COLO829 (cell line): Measurements from ENCODE around the gene SKP1.

Experiments used
- DNase-seq: peaks from one replicate; pipeline ENCODE4 v3.0.0; 2012; ENCODE audit warnings: low spot score

The SKP1 gene

DNA sequence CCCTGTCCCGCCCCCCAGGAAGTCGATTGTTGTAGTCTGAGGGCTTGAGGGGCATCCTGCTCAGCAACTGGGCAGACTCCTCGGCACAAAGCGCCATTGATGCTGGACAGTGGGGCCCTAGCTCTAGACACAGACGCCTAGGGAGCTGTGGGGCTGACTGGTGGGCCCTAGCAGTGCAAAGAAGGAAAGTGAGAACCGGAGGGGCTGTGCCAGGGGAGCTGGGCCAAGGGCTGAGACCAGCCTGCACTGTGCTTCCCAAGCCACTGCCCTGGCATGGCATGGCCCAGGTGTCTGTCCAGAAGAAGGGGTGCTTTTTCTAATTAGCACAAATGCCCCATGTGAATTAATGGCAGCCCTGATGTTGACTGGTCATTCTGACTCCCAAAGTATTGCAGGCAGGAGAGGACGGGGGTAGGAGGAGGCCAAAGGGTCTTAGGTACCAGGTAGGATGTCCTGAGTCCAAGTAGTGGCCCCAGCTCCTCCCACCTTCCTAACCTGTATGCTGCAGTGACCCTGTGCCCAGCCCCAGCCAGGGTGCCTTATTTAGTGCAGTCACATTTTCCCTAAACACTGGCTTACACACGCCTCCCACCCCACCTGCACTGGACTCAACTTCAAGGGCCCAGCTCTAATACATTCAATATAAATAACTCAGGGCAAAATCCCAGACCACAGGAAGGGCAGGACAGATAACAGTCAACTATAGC is 46.4 kb downstream of the SKP1 start:
- DNase-seq: no peak

DNA sequence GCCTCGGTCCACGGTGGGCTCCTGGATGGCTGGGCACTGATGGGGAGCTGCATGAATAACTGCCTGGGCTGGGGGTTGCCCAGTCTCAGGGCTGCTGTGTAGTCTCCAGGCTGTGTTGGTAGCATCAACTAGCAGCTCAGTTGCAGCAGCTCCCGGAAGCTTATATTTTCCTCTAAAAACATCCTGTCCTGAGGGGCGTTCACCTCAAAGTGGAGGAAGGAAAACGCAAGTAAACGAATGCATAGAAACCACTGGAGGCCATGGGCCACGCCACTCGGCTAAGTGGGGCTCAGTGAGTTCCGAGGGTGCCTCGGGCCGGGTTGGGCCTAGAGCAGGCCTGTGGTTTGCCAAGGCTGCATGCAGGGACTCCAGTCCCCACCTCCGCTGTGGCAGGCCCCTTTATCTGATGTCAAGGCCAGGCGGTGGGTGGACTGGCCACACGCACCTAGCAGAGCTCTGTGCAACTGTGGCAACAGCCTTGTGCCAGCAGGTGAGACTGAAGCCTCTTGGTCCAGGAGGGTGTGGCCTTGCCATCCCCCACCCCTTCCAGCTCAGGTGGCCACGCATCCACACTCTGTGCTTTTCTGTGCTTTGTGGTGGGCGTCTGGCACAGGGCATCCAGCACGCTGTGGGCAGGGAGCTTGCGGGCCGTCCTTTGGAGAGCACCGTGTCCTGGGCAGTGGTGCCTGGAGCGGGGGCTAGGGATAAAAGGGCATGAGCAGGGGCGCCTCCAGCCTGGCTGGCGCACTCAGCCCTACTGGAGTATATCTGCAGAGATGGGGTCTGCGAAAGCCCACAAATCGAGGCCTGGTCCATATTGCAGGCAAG is 47.1 kb downstream of the SKP1 start:
- no peak for DNase-seq

DNA sequence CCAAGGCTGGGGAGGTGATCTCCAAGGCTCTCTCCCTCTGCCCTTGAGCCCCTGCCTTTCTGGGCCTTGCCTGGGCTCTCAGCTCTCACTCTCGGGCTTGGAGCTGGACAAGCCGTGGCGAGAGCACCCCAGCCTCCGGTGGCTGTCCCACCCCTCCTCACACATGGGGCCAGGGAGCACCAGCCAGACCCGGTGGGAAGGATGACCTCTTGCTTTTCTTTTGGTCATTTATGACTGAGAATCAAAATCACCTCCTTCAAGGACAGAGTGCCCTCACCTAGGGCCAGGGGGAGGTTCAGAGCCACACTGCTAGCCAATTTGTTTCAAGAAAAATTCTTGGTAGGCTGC is 48.1 kb downstream of the SKP1 start:
- DNase-seq: no peak

- no peak for DNase-seq
These were observed 48.6 kb downstream of the SKP1 start for GRCh38 chr5:134127988-134128647.

GRCh38 chr5:134127376-134127861 is 49.3 kb downstream of the SKP1 start:
- no peak for DNase-seq

GRCh38 chr5:134125039-134126015 is 51.4 kb downstream of the SKP1 start:
- DNase-seq: no peak

DNA sequence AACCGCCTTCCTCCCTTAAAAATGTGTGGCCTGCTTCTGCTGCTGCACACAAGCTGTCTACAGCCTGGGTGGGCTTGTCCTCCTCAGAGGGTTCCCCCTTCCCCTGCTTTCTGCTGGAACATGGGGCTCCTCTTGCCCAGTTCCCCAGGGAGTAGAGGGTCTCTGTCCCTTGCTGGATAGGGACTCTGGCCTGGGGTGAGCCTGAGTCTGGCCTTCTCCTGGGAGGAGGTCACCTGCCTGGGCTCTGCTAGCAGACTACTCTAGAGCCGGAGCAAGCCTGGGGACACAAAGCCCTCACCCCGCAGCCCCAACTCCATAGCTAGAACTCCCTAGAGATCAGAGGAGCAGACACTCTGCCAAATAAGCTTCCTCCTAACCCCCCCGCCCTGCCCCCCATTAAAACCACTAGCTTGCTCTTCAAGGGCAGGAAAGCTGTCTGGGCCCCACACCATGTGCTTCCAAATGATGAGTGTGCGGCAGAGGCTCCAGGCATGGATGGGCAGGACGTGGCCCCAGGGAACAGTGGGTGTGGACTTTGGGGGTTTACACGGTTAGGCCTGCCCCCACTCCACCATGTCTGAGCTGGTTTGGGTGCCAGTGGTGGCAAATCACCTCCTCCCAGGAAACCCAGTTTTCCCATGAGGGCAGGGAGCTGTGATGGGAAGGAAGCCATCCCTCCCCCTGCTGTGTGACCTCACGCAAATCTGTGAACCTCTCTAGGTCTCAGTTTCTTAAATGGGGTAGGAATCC is 52.3 kb downstream of the SKP1 start:
- no peak for DNase-seq

GRCh38 chr5:134123360-134123759 is 53.4 kb downstream of the SKP1 start:
- no peak for DNase-seq

GRCh38 chr5:134122530-134122929 is 54.2 kb downstream of the SKP1 start:
- DNase-seq: no peak

GRCh38 chr5:134120386-134121138 is 56.2 kb downstream of the SKP1 start:
- DNase-seq: no peak

DNA sequence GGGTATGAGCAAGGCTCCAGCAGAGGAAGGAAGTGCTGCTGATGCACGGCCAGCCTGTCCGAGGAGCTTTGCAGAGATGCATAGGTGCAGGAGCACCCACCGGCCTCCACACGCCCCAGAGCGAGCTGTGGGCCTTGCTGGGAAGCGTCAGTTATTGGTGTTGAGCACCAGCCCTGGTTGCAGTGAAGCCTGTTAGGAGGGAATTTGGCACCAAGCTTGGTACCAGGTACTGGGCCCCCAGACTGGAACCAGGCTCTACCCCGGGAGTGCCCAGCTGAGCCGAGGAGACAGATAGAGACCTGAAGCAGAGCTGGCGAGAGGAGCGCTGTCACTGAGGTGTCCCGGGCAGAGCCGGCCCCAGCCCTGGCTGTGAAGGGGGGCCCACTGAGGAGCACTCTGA is 57.0 kb downstream of the SKP1 start:
- no peak for DNase-seq

GRCh38 chr5:134118212-134118835 is 58.4 kb downstream of the SKP1 start:
- DNase-seq: no peak

DNA sequence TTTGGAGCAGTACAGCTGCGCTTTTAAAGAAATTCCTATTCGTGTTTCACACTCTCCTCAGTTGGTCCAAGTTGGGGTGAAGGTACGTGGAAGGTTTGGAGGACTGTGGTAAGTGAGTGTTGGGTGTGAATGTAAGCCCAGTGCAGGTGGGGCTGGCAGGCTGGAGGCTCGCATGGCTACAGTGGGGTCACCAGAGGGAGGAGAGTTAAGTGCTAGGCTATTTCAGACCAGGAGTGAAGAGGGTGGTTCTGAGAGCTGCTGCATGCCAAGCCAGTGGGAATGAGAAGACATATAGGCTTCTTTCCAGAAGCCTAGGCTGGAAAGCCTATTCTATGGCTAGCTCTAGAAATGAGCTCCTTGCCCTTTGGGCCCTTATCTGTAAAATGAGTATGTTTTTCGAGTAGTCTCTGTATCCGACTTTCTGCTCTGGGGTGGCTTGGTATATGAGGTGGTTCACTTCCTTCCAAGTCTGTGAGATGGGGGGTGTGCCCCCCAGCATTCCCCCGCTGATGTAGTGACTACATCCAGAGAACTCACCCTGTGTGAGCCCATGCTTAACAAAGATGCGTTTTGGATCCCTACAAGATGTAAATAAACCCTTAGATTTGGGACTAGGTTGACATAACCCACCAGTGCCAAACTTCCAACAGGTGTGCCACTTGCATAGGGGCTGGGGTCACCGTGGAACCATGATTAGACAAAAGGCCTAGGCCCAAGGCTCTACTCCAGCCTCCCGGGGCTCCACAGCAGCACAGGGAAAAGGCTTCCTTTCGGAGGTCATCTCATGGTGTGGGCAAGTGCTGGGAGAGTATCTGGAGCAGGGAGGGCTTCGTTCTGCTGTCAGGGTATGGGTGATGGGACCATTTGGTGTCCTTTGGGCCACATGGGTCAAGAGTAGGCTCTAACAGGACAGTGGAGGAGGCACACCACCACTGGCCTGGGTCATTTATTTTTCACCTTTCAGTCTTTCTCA is 59.7 kb downstream of the SKP1 start:
- no peak for DNase-seq

DNA sequence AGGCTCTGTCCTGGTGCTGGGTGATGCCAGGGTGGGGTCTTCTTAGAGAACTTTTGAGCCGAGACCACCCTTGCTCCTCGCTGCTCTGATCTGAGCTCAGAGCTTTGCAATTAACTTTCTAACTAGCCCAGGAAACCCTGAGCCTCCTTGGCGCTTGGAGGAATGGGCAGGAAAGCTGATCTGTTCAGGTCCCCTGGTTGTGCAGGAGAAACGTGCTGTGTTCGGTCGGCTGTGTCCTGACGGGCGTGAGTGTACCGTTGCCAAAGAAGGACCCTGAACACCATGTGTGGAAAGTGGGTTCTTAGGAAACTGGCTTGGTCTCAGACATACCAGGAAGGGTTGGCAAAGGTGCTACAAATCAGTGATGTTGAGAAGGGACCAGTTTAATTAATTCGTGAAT is 60.5 kb downstream of the SKP1 start:
- DNase-seq: no peak

GRCh38 chr5:134115806-134116175 is 61.0 kb downstream of the SKP1 start:
- no peak for DNase-seq

GRCh38 chr5:134114886-134115805 is 61.6 kb downstream of the SKP1 start:
- no peak for DNase-seq
